T-cell (primary cell): ENCODE data around the gene RIMBP3C. TPM values are rescaled to one million over a fixed set of nuclear protein-coding genes. Genes with fewer than 3 reads are reported as not detected.
"Not testable (repeated sequence)": the region's sequence is repeated elsewhere in the genome, so short reads cannot be mapped to it uniquely, and the experiment has no call there.

Experiments used
- ATAC-seq, 4 experiments: fragments of 200-7000 bp in 3 of 4; fragments of 150-1000 bp in 1 of 4; cut with Tn5 transposase; replicated peaks in 1 of 4; 1 replicate in 3 of 4; 2 replicates in 1 of 4; pipeline ENCODE4 v1.10.0; 2021; ENCODE audit warnings: moderate library complexity in 3 of 4, mild to moderate bottlenecking in 2 of 4, moderate number of reproducible peaks in 1 of 4
- CTCF ChIA-PET, 2 donors: fragments of 300-600 bp; sonication (Branson Sonifier 250); formaldehyde crosslinking; loops; one replicate each; lab custom pipeline; 2022; ENCODE audit warnings: antibody characterized with exemption in 2 of 2; lab: Charles Lee
- POLR2A ChIA-PET, 2 donors: fragments of 300-600 bp; sonication (Branson Sonifier 250); formaldehyde crosslinking; loops; one replicate each; lab custom pipeline; 2022; ENCODE audit warnings: antibody characterized with exemption in 2 of 2; lab: Charles Lee
- DNase-seq, 35 experiments: peaks; one replicate each; pipeline versions ENCODE4 v3.0.0 to v3.0.0-alpha.2; 2013 to 2023
- H3K27ac ChIP-seq: one replicate; pipeline ENCODE4 v1.5.1; 2013; ENCODE audit warnings: low read length
- H3K27me3 ChIP-seq, 2 experiments: replicated peaks in 1 of 2; 1 replicate in 1 of 2; 2 replicates in 1 of 2; pipeline versions ENCODE4 v1.6.1 to v1.7.0; 2013; ENCODE audit warnings: low read length in 1 of 2, mixed read lengths in 1 of 2; ENCODE audit not compliant: control insufficient read depth in 2 of 2, insufficient read depth in 2 of 2; ENCODE audit errors: extremely low read depth in 1 of 2
- H3K36me3 ChIP-seq, 2 donors: 1 replicate in 1 of 2; 2 replicates in 1 of 2; pipeline versions ENCODE4 v1.6.1 to v1.7.0; 2013; ENCODE audit warnings: low read length in 1 of 2; ENCODE audit not compliant: control insufficient read depth in 2 of 2, insufficient read depth in 1 of 2; ENCODE audit errors: extremely low read depth in 1 of 2
- H3K4me1 ChIP-seq, 2 experiments: 1 replicate in 1 of 2; 2 replicates in 1 of 2; pipeline versions ENCODE4 v1.6.1 to v1.7.0; 2013; ENCODE audit warnings: low read length in 2 of 2, mixed read lengths in 1 of 2; ENCODE audit not compliant: insufficient read depth in 2 of 2, control insufficient read depth in 1 of 2; ENCODE audit errors: extremely low read depth in 1 of 2
- H3K4me3 ChIP-seq, 2 donors: 1 replicate in 1 of 2; 2 replicates in 1 of 2; pipeline versions ENCODE4 v1.5.1 to v1.7.0; 2013; ENCODE audit warnings: mild to moderate bottlenecking in 2 of 2, low read length in 1 of 2, moderate library complexity in 1 of 2; ENCODE audit not compliant: control insufficient read depth in 1 of 2; ENCODE audit errors: extremely low read depth in 1 of 2
- H3K9me3 ChIP-seq: 2 replicates; pipeline ENCODE4 v1.7.0; 2013
- H3K27ac Mint-ChIP-seq, 2 donors: one replicate each; pipeline ENCODE4 v1.8.0; 2020 to 2021; ENCODE audit warnings: mild to moderate bottlenecking in 2 of 2, mixed read lengths in 2 of 2
- H3K27me3 Mint-ChIP-seq, 2 donors: one replicate each; pipeline ENCODE4 v1.8.0; 2021 to 2022; ENCODE audit warnings: mixed read lengths in 2 of 2
- H3K36me3 Mint-ChIP-seq: one replicate; pipeline ENCODE4 v1.8.0; 2021; ENCODE audit warnings: mixed read lengths
- H3K4me1 Mint-ChIP-seq, 3 donors: one replicate each; pipeline ENCODE4 v1.8.0; 2020 to 2022; ENCODE audit warnings: mixed read lengths in 3 of 3, mild to moderate bottlenecking in 1 of 3
- H3K4me3 Mint-ChIP-seq, 3 donors: one replicate each; pipeline ENCODE4 v1.8.0; 2020 to 2022; ENCODE audit warnings: mild to moderate bottlenecking in 3 of 3, mixed read lengths in 3 of 3, moderate library complexity in 3 of 3
- H3K9me3 Mint-ChIP-seq, 3 donors: one replicate each; pipeline ENCODE4 v1.8.0; 2020 to 2022; ENCODE audit warnings: mixed read lengths in 3 of 3
- WGBS: methylation state at CpG from one replicate; pipeline ENCODE4 v1.1.5; 2013; ENCODE audit warnings: missing lambda C conversion rate; ENCODE audit not compliant: insufficient coverage; 5-methylcytosine and 5-hydroxymethylcytosine counted together
- total RNA-seq, 35 experiments: library from RNA in 6 of 35; stranded (reverse) in 6 of 35; fragments of 120-200 nt in 1 of 35; gene quantifications; one replicate each; pipeline versions ENCODE4 v1.2.1 to v1.2.4 and lab custom pipeline; 2013 to 2026

Gene RIMBP3C
- total RNA-seq, 5 donors from 2014 or later (not counting 1 experiment from before 2014, with no cell fraction given) = 2.8 to 4.7 (median 3.9) TPM; not detected in 2

GRCh38 chr22:21514117-21514516 lies 37.1 kb downstream of the RIMBP3C start:
- H3K4me3 ChIP-seq, H3K4me3 Mint-ChIP-seq, H3K27me3 Mint-ChIP-seq, H3K36me3 ChIP-seq, DNase-seq, POLR2A ChIA-PET, H3K27ac Mint-ChIP-seq, H3K9me3 ChIP-seq, H3K9me3 Mint-ChIP-seq, H3K27ac ChIP-seq, H3K4me1 ChIP-seq, H3K36me3 Mint-ChIP-seq, CTCF ChIA-PET, H3K27me3 ChIP-seq, H3K4me1 Mint-ChIP-seq: not testable (repeated sequence)
- peak; percentile 74 to 87 (median 80) for ATAC-seq
- WGBS = no CpG with 5 or more reads among the region's 12 CpGs

GRCh38 chr22:21512022-21512421 lies 39.2 kb downstream of the RIMBP3C start:
- H3K36me3 ChIP-seq, H3K27ac Mint-ChIP-seq, DNase-seq, CTCF ChIA-PET, H3K27me3 Mint-ChIP-seq, H3K4me1 ChIP-seq, H3K9me3 Mint-ChIP-seq, POLR2A ChIA-PET, H3K27ac ChIP-seq, H3K9me3 ChIP-seq, H3K4me1 Mint-ChIP-seq, ATAC-seq, H3K27me3 ChIP-seq, H3K4me3 Mint-ChIP-seq, H3K36me3 Mint-ChIP-seq, H3K4me3 ChIP-seq: not testable (repeated sequence)
- no CpG with 5 or more reads among the region's 11 CpGs for WGBS

GRCh38 chr22:21510397-21510796 lies 40.9 kb downstream of the RIMBP3C start:
- ATAC-seq, H3K36me3 ChIP-seq, CTCF ChIA-PET: not testable (repeated sequence)

GRCh38 chr22:21499623-21500506 lies 51.4 kb downstream of the RIMBP3C start:
- H3K27me3 ChIP-seq, POLR2A ChIA-PET, H3K9me3 ChIP-seq, H3K27me3 Mint-ChIP-seq, H3K4me3 ChIP-seq, H3K27ac Mint-ChIP-seq, H3K4me1 Mint-ChIP-seq, H3K27ac ChIP-seq, H3K36me3 ChIP-seq, H3K9me3 Mint-ChIP-seq, H3K36me3 Mint-ChIP-seq, CTCF ChIA-PET, H3K4me1 ChIP-seq, DNase-seq, H3K4me3 Mint-ChIP-seq: not testable (repeated sequence)
- peak; percentile 77 to 90 (median 86) for ATAC-seq
- no CpG with 5 or more reads among the region's 16 CpGs for WGBS

More at GRCh38 chr22:21510397-21510796, 40.9 kb downstream of the RIMBP3C start:
- H3K27ac Mint-ChIP-seq, H3K9me3 Mint-ChIP-seq, H3K4me1 Mint-ChIP-seq, H3K27me3 Mint-ChIP-seq, H3K27ac ChIP-seq, POLR2A ChIA-PET, H3K9me3 ChIP-seq, H3K27me3 ChIP-seq, H3K4me1 ChIP-seq, H3K36me3 Mint-ChIP-seq, H3K4me3 ChIP-seq, DNase-seq, H3K4me3 Mint-ChIP-seq: not testable (repeated sequence)
- no CpG with 5 or more reads among the region's 9 CpGs for WGBS

- H3K27me3 ChIP-seq, ATAC-seq, H3K4me3 ChIP-seq, H3K36me3 Mint-ChIP-seq, H3K27ac Mint-ChIP-seq, H3K9me3 ChIP-seq, CTCF ChIA-PET, POLR2A ChIA-PET, H3K27ac ChIP-seq, H3K4me1 ChIP-seq, H3K36me3 ChIP-seq, H3K9me3 Mint-ChIP-seq, H3K27me3 Mint-ChIP-seq, H3K4me3 Mint-ChIP-seq, H3K4me1 Mint-ChIP-seq, DNase-seq: not testable (repeated sequence)
- WGBS = no CpG with 5 or more reads among the region's 7 CpGs
Measured at GRCh38 chr22:21498489-21498888, 52.8 kb downstream of the RIMBP3C start.

- DNase-seq, H3K36me3 ChIP-seq, H3K27ac ChIP-seq, H3K27me3 Mint-ChIP-seq, H3K4me3 Mint-ChIP-seq, H3K4me3 ChIP-seq, H3K4me1 ChIP-seq, H3K27ac Mint-ChIP-seq, H3K9me3 ChIP-seq, CTCF ChIA-PET, H3K9me3 Mint-ChIP-seq, H3K4me1 Mint-ChIP-seq, POLR2A ChIA-PET, ATAC-seq, H3K36me3 Mint-ChIP-seq, H3K27me3 ChIP-seq: not testable (repeated sequence)
- no CpG with 5 or more reads among the region's 4 CpGs for WGBS
Measured at GRCh38 chr22:21497984-21498383, 53.3 kb downstream of the RIMBP3C start.
